Measurements from ENCODE around the gene KRTAP5-10.

DNA sequence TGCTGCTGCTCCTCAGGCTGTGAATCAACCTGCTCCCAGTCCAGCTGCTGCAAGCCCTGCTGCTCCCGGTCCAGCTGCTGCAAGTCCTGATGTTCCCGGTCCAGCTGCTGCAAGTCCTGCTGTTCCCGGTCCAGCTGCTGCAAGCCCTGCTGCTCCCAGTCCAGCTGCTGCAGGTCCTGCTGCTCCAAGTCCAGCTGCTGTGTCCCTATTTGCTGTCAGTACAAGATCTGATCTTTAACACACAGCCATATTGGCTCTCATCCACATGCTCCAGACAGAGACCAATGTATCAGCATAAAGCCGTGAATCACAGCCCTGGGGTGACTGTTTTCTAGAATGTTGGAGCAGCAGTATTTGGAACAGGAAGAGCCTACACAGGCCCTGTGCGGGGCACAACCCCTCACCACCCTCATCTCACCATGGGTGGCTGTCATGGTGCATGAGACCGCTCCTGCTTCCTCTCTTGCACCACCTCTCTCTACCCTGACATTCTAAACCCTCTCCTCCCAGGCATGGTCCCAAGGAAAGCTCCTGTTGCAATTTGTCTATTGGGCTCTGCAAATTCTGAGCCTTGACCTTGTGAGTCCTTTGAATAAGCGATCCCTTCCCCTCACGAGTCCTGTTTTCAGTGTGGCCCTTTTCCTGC, 3.5 kb downstream of the KRTAP5-10 start:
- TF ChIP-seq, protein P1, sequence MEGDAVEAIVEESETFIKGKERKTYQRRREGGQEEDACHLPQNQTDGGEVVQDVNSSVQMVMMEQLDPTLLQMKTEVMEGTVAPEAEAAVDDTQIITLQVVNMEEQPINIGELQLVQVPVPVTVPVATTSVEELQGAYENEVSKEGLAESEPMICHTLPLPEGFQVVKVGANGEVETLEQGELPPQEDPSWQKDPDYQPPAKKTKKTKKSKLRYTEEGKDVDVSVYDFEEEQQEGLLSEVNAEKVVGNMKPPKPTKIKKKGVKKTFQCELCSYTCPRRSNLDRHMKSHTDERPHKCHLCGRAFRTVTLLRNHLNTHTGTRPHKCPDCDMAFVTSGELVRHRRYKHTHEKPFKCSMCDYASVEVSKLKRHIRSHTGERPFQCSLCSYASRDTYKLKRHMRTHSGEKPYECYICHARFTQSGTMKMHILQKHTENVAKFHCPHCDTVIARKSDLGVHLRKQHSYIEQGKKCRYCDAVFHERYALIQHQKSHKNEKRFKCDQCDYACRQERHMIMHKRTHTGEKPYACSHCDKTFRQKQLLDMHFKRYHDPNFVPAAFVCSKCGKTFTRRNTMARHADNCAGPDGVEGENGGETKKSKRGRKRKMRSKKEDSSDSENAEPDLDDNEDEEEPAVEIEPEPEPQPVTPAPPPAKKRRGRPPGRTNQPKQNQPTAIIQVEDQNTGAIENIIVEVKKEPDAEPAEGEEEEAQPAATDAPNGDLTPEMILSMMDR (IDR thresholded peaks at IDR 0.05; ENCODE audit: insufficient read depth, low read length, poor library complexity, severe bottlenecking), result no peak
- TF ChIP-seq EZH2phosphoT487 (conservative IDR thresholded peaks at IDR 0.05; ENCODE audit: low read length), result no peak

All from SU-DHL-6 (cell line).